Measurements from ENCODE around the gene IFTAP. TPM values are rescaled to one million over a fixed set of nuclear protein-coding genes. Genes with fewer than 3 reads are reported as not detected.
"Not testable (repeated sequence)": the region's sequence is repeated elsewhere in the genome, so short reads cannot be mapped to it uniquely, and the experiment has no call there.

The IFTAP gene
- total RNA-seq, 1 experiment from 2014 or later: 25.3 TPM

DNA sequence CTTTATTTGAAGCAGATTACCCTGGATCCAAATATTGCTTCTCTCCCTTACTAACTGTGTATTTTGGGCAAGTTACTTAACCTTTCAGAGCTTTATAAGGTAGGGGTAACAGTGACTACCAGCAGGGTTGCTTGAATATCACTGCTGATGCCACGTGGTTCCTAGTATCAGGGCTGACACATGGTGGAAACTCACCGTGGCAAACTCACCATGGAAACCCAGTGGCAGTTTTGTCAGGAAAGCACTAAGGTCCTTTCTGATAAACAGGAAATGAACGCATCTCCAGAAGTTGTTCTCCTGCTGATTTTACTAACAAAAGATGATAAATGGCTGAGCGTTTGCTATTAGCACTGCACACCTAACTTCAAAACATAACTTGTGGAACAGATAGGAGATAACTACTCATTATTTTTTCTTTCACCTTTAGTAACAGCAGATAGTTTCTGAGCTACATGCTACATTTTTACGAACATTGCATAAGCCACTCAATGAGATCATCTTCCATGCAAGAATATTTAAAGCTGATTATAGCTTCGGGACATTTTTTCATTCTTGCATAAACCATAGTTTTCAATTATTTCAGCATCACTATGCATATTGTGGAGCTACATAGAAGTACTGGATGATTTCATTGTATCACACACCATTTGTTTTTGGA lies 63.4 kb downstream of the IFTAP start:
- peaks cover 10% of the 10 kb centered on the region for H3K4me1 ChIP-seq (ENCODE audit: insufficient read depth, low read length, poor library complexity, severe bottlenecking)
- TF ChIP-seq, protein P1, sequence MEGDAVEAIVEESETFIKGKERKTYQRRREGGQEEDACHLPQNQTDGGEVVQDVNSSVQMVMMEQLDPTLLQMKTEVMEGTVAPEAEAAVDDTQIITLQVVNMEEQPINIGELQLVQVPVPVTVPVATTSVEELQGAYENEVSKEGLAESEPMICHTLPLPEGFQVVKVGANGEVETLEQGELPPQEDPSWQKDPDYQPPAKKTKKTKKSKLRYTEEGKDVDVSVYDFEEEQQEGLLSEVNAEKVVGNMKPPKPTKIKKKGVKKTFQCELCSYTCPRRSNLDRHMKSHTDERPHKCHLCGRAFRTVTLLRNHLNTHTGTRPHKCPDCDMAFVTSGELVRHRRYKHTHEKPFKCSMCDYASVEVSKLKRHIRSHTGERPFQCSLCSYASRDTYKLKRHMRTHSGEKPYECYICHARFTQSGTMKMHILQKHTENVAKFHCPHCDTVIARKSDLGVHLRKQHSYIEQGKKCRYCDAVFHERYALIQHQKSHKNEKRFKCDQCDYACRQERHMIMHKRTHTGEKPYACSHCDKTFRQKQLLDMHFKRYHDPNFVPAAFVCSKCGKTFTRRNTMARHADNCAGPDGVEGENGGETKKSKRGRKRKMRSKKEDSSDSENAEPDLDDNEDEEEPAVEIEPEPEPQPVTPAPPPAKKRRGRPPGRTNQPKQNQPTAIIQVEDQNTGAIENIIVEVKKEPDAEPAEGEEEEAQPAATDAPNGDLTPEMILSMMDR (conservative IDR thresholded peaks at IDR 0.05; ENCODE audit: low read depth, low read length): no peak
- TF ChIP-seq EZH2 (IDR thresholded peaks at IDR 0.05; ENCODE audit: borderline replicate concordance, low read depth, low read length, poor library complexity, severe bottlenecking): no peak
- POLR2A ChIA-PET (ENCODE audit: low non-redundant PET): no interaction called here
- CTCF ChIA-PET: interaction anchor here (0.6 to 1.3 kb wide), 2 partner anchors 89 to 390 kb away, joined by 3 to 4 read pairs; no protein-coding TSS in a partner anchor
- no peaks in the 10 kb centered on the region for H3K27me3 ChIP-seq (replicated peaks; ENCODE audit: insufficient read depth, low read depth, low read length, poor library complexity)
- no peak overlapping the region for H3K27ac ChIP-seq (ENCODE audit: low read depth, low read length, poor library complexity, severe bottlenecking)
- H3K4me3 ChIP-seq (ENCODE audit: low read depth, low read length, poor library complexity, severe bottlenecking): no peak overlapping the region
- H3K36me3 ChIP-seq (ENCODE audit: insufficient read depth, low read length, poor library complexity, severe bottlenecking): no peaks in the 10 kb centered on the region
- intact Hi-C loops (cut with micrococcal nuclease; ENCODE audit: unreplicated experiment): no loop called here
- DNase-seq (ENCODE audit: low spot score): peak; percentile 67
- H3K9me3 ChIP-seq (ENCODE audit: low read depth, low read length, poor library complexity, severe bottlenecking): peaks cover 9% of the 10 kb centered on the region
- BruUV-seq (replicated peaks): no TSS peak

DNA sequence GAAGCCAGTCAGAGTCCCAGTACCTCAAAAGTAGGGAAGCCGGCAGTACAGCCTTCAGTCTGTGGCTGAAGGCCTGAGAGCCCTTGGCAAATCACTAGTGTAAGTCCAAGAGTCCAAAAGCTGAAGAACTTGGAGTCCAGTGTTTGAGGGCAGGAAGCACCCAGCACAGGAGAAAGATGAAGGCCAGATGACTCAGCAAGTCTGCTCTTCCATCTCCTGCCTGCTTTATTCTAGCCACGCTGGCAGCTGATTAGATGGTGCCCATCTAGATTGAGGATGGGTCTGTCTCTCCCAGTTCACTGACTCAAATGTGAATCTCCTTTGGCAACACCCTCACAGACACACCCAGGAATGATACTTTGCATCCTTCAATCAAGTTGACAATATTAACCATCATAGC lies 67.1 kb downstream of the IFTAP start:
- intact Hi-C loops (cut with micrococcal nuclease; ENCODE audit: unreplicated experiment); H3K4me3 ChIP-seq (ENCODE audit: low read depth, low read length, poor library complexity, severe bottlenecking); H3K27me3 ChIP-seq (replicated peaks; ENCODE audit: insufficient read depth, low read depth, low read length, poor library complexity); CTCF ChIA-PET; BruUV-seq (replicated peaks); H3K27ac ChIP-seq (ENCODE audit: low read depth, low read length, poor library complexity, severe bottlenecking); H3K36me3 ChIP-seq (ENCODE audit: insufficient read depth, low read length, poor library complexity, severe bottlenecking); H3K4me1 ChIP-seq (ENCODE audit: insufficient read depth, low read length, poor library complexity, severe bottlenecking); POLR2A ChIA-PET (ENCODE audit: low non-redundant PET); DNase-seq (ENCODE audit: low spot score): not testable (repeated sequence)
- H3K9me3 ChIP-seq (ENCODE audit: low read depth, low read length, poor library complexity, severe bottlenecking): peaks cover 22% of the 10 kb centered on the region

DNA sequence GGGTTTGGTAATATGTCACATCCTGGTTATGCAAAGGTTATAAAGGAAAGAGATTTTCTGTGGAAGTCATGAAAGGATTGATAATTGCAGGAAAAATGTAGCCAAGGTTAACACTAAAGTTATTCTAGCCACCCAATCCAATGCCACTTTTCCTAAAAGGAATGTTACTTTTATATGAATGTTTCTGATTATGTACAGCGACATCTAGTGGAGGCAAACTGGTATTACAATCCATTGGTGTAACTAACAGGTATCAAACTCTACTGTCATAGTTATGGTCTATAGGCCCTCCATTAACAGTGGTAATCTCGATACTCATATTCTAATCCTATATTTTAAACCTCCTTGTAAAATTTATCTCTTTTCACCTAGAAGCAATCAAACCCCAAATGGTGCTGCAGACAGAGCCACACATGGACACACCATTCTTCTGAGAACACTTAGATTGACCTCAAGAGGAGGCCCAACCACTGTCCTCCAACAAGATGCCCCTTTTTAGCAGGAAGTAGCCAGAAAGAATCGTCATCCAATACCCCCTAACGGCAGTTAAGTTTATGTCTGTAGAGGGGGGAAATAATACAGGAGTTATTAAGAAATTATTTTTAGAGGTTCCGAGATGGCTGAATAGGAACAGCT lies 78.6 kb downstream of the IFTAP start:
- no peaks in the 10 kb centered on the region for H3K4me1 ChIP-seq (ENCODE audit: insufficient read depth, low read length, poor library complexity, severe bottlenecking)
- peak; percentile 83 for DNase-seq (ENCODE audit: low spot score)
- intact Hi-C loops (cut with micrococcal nuclease; ENCODE audit: unreplicated experiment): loop anchor here (1.0 kb wide), 1 partner anchor 109 kb away; no protein-coding TSS in a partner anchor
- POLR2A ChIA-PET (ENCODE audit: low non-redundant PET): no interaction called here
- H3K9me3 ChIP-seq (ENCODE audit: low read depth, low read length, poor library complexity, severe bottlenecking): peaks cover 5% of the 10 kb centered on the region
- H3K27ac ChIP-seq (ENCODE audit: low read depth, low read length, poor library complexity, severe bottlenecking): no peak overlapping the region
- no peak overlapping the region for H3K4me3 ChIP-seq (ENCODE audit: low read depth, low read length, poor library complexity, severe bottlenecking)
- TF ChIP-seq EZH2 (IDR thresholded peaks at IDR 0.05; ENCODE audit: borderline replicate concordance, low read depth, low read length, poor library complexity, severe bottlenecking): no peak
- TF ChIP-seq, protein P1 (conservative IDR thresholded peaks at IDR 0.05; ENCODE audit: low read depth, low read length): peak; percentile 99
- H3K27me3 ChIP-seq (replicated peaks; ENCODE audit: insufficient read depth, low read depth, low read length, poor library complexity): no peaks in the 10 kb centered on the region
- no TSS peak for BruUV-seq (replicated peaks)
- H3K36me3 ChIP-seq (ENCODE audit: insufficient read depth, low read length, poor library complexity, severe bottlenecking): no peaks in the 10 kb centered on the region
- CTCF ChIA-PET: interaction anchor here (4.4 kb wide), 1 partner anchor 108 kb away, joined by 16 read pairs; no protein-coding TSS in a partner anchor

DNA sequence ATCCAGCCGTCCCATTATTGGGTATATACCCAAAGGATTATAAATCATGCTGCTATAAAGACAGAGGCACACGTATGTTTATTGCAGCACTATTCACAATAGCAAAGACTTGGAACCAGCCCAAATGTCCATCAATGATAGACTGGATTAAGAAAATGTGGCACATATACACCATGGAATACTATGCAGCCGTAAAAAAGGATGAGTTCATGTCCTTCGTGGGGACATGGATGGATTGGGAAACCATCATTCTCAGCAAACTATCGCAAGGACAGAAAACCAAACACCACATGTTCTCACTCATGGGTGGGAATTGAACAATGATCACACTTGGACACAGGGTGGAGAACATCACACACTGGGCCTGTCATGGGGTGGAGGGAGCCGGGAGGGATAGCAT lies 85.2 kb downstream of the IFTAP start:
- H3K9me3 ChIP-seq (ENCODE audit: low read depth, low read length, poor library complexity, severe bottlenecking); H3K27me3 ChIP-seq (replicated peaks; ENCODE audit: insufficient read depth, low read depth, low read length, poor library complexity); H3K4me3 ChIP-seq (ENCODE audit: low read depth, low read length, poor library complexity, severe bottlenecking); DNase-seq (ENCODE audit: low spot score); POLR2A ChIA-PET (ENCODE audit: low non-redundant PET); intact Hi-C loops (cut with micrococcal nuclease; ENCODE audit: unreplicated experiment); H3K27ac ChIP-seq (ENCODE audit: low read depth, low read length, poor library complexity, severe bottlenecking); H3K4me1 ChIP-seq (ENCODE audit: insufficient read depth, low read length, poor library complexity, severe bottlenecking); CTCF ChIA-PET; BruUV-seq (replicated peaks); H3K36me3 ChIP-seq (ENCODE audit: insufficient read depth, low read length, poor library complexity, severe bottlenecking): not testable (repeated sequence)
